HG02798 (cell line): ENCODE measurements around the gene SDF2.
"Not testable (repeated sequence)": the region's sequence is repeated elsewhere in the genome, so short reads cannot be mapped to it uniquely, and the experiment has no call there.

Source experiments
- ATAC-seq: cut with Tn5 transposase; IDR thresholded peaks from one replicate; pipeline ENCODE4 v1.9.1; 2021; ENCODE audit warnings: mild to moderate bottlenecking; ENCODE audit not compliant: unreplicated experiment, poor library complexity

Gene SDF2

GRCh38 chr17:28686296-28686695 lies 24.6 kb upstream of the SDF2 start:
- no peak for ATAC-seq

GRCh38 chr17:28685366-28685765 lies 23.7 kb upstream of the SDF2 start:
- ATAC-seq = no peak

GRCh38 chr17:28684963-28685362 lies 23.3 kb upstream of the SDF2 start:
- no peak for ATAC-seq

- no peak for ATAC-seq
Observed at GRCh38 chr17:28682655-28683054, 20.9 kb upstream of the SDF2 start.

DNA sequence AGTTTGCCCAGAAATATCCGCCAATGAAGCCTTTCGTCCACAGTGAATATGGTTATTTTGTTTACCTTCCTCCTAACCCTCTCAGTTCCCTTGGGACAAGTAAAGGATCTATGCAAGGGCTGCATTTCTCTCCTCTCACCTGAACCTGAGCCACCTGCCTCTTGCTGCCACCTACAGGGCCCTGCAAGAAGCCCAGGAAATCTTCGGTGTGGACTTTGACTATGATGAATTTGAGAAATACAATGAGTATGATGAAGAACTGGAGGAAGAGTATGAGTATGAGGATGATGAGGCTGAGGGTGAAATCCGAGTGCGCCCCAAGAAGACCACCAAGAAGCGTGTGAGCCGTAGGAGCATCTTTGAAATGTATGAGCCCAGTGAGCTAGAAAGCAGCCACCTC lies 14.3 kb upstream of the SDF2 start:
- no peak for ATAC-seq

- no peak for ATAC-seq
Observed at GRCh38 chr17:28675490-28675889, 13.8 kb upstream of the SDF2 start.

DNA sequence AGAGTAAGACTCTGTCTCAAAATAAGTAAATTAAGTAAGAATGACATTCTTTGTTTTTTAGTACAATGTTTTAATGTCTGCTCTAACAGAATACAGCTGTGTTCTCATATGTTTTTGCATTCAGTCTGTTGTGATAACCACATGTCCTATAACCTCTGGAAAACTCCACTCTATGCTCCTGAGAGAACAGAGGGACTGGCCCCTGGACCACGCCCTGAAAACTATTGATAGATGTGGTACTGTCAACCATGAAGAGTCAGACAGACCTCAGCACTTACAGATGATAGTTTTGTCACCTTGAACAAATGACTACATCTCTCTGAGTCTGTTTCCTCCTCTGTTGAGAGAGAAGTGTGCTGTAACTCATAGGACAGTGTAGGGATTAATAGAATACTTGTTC lies 8.2 kb upstream of the SDF2 start:
- no peak for ATAC-seq

GRCh38 chr17:28667870-28668269 lies 6.2 kb upstream of the SDF2 start:
- no peak for ATAC-seq

GRCh38 chr17:28665994-28666393 lies 4.3 kb upstream of the SDF2 start:
- no peak for ATAC-seq

DNA sequence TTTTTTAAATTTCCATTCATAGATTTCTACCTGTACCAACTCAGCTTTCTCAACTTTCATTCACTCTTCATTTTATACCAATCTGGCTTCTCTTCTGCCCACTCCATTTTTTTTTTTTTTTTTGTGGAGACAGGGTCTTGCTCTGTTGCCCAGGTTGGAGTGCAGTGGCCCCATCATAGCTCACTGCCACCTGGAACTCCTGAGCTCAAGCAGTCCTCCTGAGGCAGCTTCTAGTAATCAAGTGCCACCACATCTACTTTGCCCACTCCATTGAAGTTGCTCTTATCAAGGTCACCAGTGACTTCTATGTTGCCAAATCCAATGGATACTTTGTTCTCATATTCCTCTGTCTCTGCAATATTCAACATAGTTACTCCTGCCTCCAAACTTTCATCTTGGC lies 2.0 kb upstream of the SDF2 start:
- ATAC-seq = no peak

DNA sequence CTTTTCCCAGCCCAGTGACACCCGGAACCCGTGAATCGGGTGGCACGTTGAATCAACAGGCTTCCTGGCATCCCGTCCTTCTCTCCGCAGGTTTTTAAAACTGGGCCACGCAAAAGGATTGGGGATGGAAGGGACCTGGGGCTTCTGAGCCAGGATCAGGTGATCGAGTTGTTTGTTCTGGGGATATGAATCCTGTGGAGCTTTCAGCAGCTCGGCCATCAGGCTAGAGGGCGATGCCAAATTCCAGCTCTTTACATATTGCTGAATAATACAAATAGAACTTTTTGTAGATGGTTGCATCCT lies 772 bp upstream of the SDF2 start:
- no peak for ATAC-seq

GRCh38 chr17:28659497-28659881 lies 2.2 kb downstream of the SDF2 start:
- not testable (repeated sequence) for ATAC-seq

DNA sequence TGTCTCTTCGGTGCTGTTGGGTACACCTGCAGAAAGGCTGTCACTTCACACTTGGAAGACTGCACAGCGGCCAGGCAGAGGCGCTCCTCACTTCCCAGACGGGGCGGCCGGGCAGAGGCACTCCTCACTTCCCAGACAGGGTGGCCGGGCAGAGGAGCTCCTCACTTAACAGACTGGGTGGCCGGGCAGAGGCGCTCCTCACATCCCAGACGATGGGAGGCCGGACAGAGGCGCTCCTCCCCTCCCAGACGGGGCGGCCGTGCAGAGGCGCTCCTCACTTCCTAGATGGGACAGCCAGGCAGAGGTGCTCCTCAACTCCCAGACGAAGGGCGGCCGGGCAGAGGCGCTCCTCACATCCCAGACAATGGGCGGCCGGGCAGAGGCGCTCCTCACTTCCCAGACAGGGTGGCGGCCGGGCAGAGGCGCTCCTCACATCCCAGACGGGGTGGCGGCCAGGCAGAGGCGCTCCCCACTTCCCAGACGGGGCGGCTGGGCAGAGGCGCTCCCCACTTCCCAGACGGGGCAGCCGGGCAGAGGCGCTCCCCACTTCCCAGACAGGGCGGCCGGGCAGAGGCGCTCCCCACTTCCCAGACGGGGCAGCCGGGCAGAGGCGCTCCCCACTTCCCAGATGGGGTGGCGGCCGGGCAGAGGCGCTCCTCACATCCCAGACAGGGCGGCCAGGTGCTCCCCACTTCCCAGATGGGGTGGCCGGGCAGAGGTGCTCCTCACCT lies 2.8 kb downstream of the SDF2 start:
- not testable (repeated sequence) for ATAC-seq

GRCh38 chr17:28658342-28658741 lies 3.4 kb downstream of the SDF2 start:
- not testable (repeated sequence) for ATAC-seq

GRCh38 chr17:28657756-28658155 lies 4.0 kb downstream of the SDF2 start:
- no peak for ATAC-seq

DNA sequence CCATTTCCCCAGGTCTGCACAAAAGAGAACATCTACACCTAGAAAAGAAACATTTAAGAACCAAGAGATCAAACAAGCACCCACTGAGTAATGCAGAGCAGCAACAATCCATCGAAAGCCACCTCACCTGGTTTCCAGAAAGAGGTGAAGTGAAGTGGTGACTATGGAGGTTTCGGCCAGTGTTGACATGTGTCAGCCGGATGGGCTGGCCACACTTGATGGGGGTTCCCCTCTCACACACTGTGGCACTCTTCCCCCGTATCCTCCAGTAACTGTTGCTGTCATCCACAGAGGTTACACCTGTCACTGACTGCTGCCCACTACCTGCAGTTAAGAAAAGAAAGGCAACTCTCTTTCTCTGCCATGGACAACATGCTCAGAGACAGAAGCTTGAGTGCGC lies 6.5 kb downstream of the SDF2 start:
- ATAC-seq = no peak

DNA sequence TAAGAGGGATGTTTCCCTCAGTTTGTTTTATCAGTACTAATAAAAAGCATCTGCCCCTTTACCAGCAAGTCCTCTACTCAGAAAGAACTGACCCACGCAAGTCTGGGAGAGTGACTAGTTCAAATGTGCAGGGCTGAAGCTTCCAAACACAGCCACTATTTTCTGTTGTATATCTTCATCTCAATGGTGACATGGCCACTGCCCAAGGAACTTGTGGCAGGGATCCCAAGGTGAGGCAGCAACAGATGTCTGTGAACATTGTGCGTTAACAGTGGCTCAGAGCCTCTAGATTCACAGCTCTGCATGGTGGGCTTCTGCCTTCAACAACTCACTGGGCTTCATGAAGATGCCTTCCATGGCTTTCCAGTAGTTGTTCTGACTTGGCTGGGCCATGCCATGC lies 13.0 kb downstream of the SDF2 start:
- ATAC-seq = no peak

DNA sequence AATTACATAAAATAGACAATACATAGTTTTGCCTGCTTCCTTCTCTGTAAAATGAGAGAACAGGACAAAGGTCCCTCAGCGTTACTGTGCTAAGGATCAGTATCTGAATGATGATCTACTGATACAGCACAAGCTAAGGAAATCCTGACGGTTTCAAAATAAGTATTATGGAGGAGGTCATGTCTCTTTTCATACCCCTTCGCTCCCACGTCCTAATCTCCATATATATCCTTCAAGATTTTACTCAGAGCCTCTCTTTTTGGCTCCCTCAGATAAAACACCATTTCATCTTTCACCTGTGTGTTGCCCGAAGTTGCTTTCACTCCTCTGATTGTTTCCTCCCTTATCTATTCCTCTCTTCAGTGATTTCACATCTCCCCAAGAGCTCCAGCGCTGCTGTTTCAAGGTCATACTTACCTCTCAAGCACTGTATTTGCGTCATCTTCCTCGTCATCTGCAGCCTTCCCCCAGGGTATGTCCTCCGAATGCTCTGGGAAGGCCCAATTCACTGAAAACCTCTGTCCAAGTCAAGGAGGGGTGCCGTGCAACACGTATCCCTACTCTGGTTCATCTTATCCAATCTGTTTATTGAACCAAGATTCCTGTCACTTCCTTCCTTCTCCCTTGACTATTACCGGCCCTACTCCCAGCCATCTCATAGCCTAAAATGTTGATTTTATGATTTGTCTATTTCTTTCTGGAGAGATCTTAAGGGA lies 15.5 kb downstream of the SDF2 start:
- ATAC-seq = no peak

GRCh38 chr17:28645576-28645939 lies 16.1 kb downstream of the SDF2 start:
- ATAC-seq = no peak

DNA sequence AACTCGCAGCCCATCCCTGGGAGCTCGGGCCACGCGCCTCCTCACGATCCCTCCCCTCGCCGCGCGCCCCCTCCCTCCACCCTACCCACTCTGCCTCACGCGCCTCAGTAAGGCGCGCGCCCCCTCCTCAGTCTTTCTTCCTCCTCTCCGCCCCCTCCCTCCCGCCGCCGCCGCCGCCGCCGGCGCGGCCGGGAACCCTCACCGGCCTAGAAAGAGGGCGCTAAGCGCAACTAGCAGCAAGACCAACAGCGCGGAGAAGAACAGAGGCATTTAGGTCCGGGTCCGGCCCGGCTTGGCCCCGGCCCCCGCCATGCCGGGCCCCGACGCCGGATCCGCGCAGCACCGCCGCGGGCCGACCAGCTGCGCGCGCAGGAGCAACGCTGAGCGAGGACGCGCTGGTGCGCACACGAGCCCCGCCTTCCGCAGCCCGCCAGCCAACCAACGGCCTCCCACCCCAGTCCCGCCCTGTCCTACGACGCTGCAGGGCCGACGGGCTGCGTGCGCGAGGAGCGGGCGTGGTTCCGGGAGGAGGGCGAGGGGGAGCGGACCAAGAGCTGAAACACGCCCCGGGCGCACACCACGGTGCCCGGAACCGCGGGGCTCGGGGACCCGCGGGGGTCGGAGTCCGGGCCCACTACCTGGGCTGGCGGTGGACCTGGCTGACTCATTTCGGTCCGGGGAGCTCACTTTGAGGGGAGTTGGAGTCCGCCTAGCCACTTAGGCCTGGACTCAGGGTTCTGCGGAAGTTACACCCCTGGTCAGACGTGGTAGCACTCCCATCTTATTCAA lies 16.7 kb downstream of the SDF2 start, which contains the start of gene BLTP2:
Gene BLTP2, minus strand, starts transcription at position 372 of the 789 bp plus-strand sequence. Its CDS starts 102 bp downstream, at position 270.
- ATAC-seq = peak; percentile 95
